Measurements from ENCODE around the gene GRID1.
A peak's percentile ranks its signal among the peaks of the same experiment; 100 is the strongest.
"Not testable (repeated sequence)": the region's sequence is repeated elsewhere in the genome, so short reads cannot be mapped to it uniquely, and the experiment has no call there.

The GRID1 gene

GRCh38 chr10:86391986-86392722, 25.6 kb upstream of the GRID1 start:
- DNase-seq, result no peak

- DNase-seq, result no peak
Observed at GRCh38 chr10:86391236-86391840, 24.7 kb upstream of the GRID1 start.

- no peak for DNase-seq
Observed at GRCh38 chr10:86390337-86391120, 23.9 kb upstream of the GRID1 start.

GRCh38 chr10:86389441-86390193, 23.0 kb upstream of the GRID1 start:
- no peak for DNase-seq

GRCh38 chr10:86389109-86389440, 22.5 kb upstream of the GRID1 start:
- DNase-seq, result not testable (repeated sequence)

- DNase-seq, result no peak
Observed at GRCh38 chr10:86388119-86388704, 21.6 kb upstream of the GRID1 start.

DNA sequence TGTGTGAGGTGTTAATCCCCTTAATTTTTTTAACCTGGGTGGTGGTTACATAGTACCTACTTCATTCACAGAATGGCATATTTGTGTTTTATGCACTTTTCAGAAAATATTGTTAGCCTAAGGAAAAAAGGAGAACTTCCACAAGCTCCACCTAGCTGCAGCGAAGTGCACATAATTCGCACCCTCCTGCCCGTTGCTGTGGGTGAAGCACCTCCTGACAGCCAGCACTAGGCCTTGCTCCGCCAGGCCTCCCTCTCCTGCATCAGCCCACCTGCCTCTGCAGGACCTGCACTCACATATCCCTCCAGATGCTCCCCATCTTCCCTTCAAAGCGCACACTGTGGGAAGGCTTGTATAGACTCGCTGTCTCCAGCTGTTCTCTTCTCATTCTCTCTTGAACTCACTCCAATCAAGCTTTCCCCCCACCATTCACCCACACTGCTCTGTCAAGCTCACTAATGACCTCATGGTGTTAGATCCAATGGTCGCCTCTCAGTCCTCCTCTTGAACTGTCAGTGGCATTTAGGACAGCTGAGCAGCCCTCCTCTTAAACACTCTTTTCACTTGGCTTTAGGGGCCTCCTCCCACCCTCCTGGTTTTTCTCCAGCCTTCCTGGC, 20.7 kb upstream of the GRID1 start:
- DNase-seq, result no peak

GRCh38 chr10:86385806-86386205, 19.2 kb upstream of the GRID1 start:
- no peak for DNase-seq

DNA sequence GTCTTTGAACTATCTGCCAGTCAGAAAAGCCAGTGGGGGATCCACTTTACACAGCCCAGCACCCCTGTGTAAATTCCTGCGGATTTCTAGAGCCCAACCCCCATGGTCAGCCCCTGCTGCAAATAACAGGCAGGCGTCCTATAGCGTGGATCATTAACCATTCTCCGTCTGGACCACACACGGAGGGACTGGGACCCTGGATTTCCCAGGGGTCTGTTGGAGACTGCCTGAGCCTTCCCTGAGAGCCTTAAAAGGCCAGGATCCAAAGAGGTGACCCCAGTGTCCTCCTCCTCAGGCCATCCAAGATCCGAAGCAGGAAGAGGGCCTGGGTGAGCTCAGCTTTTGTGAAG, 11.2 kb upstream of the GRID1 start:
- peak; percentile 4 for DNase-seq

DNA sequence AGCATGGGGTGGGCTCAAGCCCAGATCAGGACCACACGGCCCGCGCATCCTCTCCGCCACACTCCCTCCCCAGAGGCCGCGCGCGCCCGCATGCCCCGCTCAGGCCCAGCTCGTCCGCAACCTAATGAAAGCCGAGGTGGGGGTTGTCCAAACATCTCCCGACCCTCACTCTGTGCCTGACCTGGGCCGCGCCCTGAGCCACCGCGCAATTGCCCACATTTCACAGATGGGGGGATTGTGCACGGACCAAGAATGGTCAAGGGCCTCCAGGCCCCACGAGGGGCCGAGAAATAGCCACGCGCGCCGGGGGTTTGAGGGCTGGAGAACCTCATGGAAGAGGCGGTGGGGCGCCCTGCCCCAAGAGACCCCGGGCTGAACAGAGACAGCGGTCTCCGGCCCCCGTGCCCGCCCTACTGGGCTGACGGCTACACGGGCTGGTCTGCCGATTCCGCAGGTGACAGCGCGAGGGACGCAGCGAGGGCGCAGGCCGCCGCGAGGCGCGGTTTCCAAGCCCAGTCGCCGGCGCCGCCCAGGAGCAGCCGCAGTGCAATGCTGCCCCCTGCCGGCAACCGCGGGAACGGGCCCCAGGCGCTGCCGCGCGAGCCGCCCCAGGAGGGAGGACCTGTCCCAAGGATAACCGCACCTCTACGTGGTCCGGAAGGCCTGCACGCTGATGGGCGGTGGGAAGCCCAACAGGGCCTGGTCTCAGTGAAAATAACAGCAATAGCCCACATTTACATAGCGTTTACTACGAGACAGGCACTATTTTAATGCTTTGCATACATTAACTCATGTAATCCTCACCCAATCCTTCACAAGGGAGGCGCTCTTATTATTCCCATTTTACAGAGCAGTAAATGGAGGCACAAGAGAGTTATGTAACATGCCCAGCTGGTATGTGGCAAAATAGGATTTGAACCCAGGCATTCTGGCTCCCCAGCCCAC, 10.5 kb upstream of the GRID1 start:
- DNase-seq, result peak; percentile 83

DNA sequence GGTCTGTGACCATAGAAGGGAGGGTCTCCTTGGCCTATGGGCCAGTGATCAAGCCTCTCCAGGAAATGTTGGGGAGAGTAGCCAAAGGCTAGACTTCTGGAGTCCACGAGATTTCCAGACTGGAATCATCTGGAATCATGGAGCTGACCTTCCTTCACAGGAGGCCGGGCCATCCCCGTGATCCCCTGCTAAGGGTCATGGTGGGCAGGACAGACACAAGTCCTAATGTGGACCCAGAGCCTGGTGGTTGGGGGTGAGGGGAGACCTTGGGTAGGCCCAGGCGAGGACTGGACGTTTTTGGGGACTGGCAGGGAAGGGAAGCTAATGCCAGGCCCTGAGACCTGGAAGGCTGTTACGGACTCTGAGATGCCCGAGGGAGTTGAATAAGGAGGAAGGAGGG, 9.8 kb upstream of the GRID1 start:
- peak; percentile 13 for DNase-seq

GRCh38 chr10:86375204-86375603, 8.6 kb upstream of the GRID1 start:
- no peak for DNase-seq

GRCh38 chr10:86374664-86375063, 8.1 kb upstream of the GRID1 start:
- DNase-seq, result peak; percentile 8

DNA sequence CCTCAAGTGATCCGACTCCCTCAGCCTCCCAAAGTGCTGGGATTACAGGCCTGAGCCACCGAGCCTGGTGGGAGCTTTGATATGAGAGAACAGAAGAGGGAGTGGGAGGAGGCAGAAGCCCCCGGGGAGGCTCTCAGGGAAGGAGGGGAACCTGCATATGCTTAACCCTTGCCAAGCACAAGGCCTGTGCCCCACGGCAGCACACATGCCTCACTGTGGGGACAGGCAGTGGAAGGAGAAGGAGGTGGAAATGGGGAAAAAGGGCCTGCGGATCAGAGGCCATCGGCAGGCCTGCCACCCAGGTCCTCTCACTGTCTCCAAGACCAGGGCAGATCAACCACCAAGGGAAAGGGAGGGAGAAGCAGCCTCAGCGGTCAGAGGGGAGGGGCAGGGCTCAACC, 7.2 kb upstream of the GRID1 start:
- DNase-seq, result peak; percentile 4

- no peak for DNase-seq
Observed at GRCh38 chr10:86373251-86373650, 6.7 kb upstream of the GRID1 start.

DNA sequence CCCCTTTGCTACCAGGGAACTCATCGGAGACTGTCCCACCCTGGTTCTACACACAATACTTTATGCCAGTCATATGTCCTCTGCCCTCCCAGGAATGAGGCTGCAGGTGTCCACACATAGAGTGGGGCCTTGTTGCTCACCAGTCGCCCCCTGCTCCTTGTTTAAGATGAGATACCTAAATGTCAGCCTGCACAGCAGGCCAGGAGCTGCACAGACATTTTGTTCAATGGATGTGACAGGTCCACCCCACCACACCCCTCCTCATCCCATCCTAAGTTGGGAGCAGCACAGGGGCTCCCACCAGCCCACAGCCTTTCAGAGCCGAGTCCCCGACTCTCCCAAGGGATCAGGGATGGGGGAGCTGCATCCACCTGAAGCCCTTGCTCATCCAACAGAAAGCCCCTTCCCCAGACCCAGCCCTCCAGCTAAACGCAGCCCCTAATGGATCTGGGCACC, 6.2 kb upstream of the GRID1 start:
- peak; percentile 2 for DNase-seq

GRCh38 chr10:86372119-86372783, 5.7 kb upstream of the GRID1 start:
- peak; percentile 0 for DNase-seq

DNA sequence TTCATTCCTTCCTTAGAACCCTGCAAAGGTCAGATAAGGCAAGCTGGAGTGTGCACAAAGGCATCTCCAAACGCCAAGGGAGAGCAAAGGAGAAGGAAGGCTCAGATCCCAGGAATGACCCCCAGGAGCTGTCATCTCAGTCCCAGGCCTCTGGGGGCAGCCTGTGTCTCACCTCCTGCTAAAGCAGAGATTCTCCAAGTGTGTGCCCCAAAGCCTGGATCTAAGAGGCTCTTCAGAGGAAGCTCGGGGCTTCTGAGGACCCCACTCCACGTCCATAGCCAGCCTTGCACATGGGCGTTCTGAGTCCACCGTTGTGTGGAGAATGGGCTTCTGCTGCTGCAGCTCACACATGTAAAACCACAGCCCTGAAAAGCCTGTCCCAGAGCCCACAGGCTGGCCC, 5.1 kb upstream of the GRID1 start:
- peak; percentile 6 for DNase-seq

GRCh38 chr10:86371116-86371515, 4.5 kb upstream of the GRID1 start:
- peak; percentile 7 for DNase-seq

- peak; percentile 6 for DNase-seq
Observed at GRCh38 chr10:86370006-86370585, 3.5 kb upstream of the GRID1 start.
